Caki2 (cell line): ENCODE measurements around the gene CYSRT1. TPM values are rescaled to one million over a fixed set of nuclear protein-coding genes. Genes with fewer than 3 reads are reported as not detected.

Experiments
- DNase-seq: peaks from one replicate; pipeline ENCODE4 v3.0.0-alpha.2; 2015; ENCODE audit warnings: low read depth
- in situ Hi-C: cut with HindIII; loops from 2 replicates; pipeline ENCODE4 v1.10.0; 2016; ENCODE audit warnings: low sequenced_read_pairs, low pct_unique_long_range_greater_than_20kb, mixed read lengths
- total RNA-seq: library from RNA; depleted of rRNA; stranded (reverse); fragments of >200 nt; shearing (Covaris generic); gene quantifications from 2 replicates; pipeline ENCODE4 v1.2.3, GENCODE V29; 2014; ENCODE audit warnings: low replicate concordance

CYSRT1 gene
- total RNA-seq, 1 experiment from 2014 or later, result 0.61 TPM

DNA sequence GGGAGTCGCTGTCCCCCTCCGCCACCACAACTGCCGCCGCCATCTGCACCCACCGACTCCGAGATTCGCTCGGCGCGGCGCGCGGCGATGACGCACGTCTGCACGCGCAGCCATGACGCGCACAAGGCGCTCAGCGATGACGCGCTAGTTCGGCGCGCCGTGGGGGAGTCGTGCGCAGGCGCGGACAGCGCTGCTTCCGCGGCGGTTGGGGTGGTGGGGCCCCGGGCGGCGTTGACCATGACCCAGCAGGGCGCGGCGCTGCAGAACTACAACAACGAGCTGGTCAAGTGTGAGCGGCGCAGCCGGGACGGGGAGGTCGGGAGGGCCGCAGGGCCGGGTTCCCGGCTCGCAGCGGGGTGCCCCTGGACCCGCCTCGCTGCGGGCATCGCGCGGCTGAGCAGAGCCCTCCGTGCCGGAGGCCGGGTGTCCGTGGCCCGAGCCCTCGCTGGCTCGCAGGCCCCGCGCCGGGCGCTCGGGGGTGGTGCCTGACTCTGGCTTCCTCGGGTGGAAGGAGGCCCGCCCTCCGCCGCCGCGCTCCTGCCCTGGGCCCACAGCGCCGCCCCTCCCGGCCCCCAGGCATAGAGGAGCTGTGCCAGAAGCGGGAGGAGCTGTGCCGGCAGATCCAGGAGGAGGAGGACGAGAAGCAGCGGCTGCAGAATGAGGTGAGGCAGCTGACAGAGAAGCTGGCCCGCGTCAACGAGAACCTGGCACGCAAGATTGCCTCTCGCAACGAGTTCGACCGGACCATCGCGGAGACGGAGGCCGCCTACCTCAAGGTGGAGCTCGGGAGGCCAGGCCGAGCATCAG is 36.3 kb upstream of the CYSRT1 start, which contains the start of the genes ANAPC2 and SSNA1:
Gene ANAPC2, minus strand, starts transcription at position 71 of the 807 bp plus-strand sequence. Its CDS starts 28 bp downstream, at position 43.
Gene SSNA1, plus strand, starts transcription at position 187 of the 807 bp plus-strand sequence. Its CDS starts 51 bp downstream, at position 238.
- peak; percentile 94 for DNase-seq
- in situ Hi-C loops, result no loop called here

DNA sequence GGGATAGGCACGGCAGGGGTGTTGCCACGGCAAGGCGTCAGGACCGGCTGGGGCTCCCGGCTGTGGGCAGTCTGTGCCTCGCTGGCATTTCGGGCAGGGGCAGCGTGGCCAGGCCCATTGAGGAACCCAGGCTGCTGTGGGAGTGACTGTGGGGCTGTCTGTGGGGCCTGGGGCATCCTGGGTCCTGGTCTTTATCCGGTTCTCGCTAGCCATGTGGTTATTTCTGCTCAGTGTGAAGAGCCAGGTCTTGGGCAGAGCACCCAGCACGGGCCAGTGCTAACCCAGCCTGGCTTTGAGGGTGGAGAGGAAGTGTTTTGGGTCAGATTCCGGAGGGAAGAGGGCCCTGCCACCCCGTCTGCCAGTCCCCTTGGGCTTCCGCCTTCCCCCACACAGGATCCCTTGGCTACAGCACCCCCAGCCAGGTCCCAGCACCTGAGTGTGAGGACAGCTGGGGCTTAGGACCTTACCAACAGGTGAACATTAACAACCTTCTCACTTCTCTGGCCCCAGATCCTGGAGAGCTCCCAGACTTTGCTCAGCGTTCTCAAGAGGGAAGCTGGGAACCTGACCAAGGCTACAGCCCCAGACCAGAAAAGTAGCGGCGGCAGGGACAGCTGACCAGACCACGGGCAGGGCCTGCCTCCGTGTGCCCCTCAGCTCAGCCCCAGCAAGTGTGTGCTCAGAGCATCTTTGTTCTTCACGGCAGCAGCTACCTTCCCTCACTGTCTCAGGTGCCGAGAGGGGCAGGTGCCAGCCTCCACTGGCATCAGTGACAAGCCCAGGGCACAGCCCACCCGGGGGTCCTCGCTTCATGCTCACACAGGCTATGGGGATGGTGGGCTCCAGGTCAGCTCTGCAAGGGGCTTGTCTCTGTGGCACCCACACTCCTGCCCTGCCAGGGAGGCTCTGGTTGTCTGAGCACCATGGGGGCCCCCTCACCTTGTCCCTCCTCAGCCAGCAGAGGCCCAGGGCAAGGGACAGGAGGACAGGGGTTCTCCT is 35.4 kb upstream of the CYSRT1 start:
- no peak for DNase-seq
- in situ Hi-C loops, result no loop called here

DNA sequence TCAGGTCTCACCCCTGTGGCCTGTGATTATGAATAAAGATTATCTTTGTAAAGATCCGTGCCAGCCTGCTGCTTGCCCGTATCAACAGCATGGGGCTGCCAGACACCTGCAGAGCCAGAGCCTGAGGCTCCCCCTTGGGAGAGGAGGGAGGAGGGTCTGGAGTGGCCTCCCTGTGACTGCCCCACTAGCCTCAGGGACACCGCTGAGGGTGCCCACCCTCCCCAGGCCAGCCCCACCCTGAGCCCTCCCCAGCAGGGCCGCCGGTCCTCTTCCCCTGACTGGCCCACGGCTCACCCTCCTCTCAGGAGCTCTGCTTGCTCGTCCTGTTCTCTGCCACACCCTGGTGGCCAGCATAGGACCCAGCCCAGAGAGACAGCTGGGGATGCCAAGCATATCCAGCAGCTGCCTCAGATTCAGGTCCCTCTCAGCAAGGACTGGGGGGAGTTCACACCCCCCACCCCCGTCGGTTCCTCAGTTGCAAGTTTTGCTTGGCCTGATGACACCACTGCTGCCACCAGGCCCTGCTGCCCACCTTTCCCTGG is 34.6 kb upstream of the CYSRT1 start:
- DNase-seq, result peak; percentile 16
- in situ Hi-C loops, result no loop called here

DNA sequence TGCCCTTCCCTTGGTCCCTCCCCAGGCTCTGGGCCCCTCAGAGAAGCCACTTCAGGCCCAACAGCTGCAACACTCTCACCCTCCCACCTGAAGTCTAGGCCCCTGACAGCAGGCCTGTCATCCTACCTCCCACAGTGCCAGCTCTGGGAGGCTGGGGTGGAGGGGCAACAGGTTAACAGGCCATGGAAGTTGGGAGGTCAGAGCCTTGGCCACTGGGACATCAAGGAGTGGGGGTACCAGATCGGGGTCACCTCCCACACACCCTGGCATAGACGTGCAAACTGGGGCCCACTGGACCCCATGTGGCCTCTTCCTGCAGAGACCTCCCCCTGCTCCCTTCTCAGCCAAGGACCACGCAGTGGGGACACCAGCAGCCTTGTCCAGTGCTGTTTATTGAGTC is 33.7 kb upstream of the CYSRT1 start:
- DNase-seq, result no peak
- in situ Hi-C loops, result no loop called here

DNA sequence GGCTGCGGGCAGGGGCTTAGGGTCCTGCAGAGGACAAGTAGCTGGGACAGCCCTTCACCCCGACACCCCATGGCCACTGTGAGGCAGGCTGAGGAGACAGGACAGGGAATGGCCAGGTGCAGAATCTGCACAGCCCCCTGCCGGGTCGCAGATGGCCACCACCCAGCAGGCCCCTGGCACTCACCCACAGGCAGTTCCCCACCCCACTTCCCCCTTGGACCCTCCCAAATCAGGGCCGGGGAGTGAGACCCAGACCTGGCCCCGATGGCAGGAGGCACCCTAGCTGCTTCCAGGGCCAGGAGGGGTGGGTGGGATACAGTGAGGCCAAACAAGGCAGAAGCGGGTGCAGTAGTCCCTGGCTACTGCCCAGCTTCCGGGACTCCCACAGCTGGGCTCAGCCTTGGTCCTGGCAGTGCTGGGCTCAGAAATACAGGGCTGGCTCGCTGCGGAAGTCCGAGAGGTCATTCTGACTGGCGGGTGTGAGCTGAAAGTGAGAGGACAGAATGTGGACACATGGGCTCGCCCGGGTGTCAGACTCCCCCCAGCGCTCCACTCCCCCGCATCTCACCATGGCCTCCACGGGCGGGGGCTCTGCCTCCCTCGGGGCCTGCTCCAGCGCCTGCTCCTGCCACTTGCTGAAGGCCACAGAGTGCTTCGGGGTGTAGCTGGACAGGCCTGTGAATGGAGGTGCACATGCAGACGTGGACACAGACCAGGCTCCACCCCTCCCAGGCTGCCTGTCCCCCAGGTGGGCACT is 33.1 kb upstream of the CYSRT1 start:
- in situ Hi-C loops, result no loop called here
- DNase-seq, result no peak

DNA sequence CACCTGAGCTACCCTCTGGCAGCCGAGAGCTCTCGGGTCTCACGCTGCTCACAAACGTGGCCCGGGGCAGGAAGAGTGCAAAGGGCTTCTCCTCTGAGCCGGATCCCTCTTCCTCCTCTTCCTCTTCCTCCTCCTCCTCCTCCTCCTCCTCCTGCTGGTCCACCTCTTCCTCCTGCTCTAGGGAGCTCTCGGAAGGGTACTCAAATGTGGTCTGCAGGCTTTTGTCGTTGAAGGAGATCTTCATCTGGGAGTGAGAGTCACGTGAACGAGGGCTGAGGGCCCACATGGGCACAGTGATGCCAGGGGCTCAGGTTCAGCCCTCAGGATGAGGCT is 32.6 kb upstream of the CYSRT1 start:
- in situ Hi-C loops, result no loop called here
- no peak for DNase-seq

DNA sequence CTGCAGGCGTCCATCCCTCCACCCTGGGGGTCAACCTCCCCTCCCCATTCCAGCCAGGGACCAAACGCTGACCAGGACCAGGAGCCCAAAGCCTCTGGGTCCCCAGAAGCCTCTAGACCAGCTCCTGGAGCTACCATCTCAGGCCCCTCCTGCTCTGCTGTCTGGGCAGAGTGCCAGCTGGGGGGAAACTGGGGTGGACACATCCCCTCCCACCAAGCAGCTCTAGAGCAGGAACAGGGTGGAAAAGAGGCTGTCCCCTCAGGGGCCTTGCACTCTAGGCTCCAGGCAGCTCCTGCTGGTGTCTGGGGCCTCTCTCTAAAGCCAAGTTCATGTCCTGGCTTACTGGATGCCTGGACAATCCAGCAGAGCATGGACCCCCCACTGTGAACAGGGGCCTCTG is 32.1 kb upstream of the CYSRT1 start:
- DNase-seq, result no peak

DNA sequence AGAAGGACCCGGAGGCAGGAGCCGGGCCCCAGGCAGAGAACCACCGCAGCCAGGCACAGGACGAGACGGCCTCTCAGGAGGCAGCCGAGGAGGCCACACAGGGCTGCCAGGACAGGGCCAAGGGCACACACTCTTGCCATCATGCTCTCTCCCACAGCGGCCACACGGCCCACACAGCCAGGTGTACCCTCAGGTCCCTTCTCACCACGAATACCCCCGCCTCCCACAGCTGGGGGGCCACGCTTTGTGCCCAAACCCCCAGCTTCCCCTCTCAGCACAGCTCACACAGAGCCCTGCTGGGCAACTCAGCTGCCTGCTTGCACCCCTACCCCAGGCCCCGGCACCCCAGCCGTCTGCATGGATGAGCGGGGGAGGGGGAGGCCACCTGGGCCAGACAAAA is 31.2 kb upstream of the CYSRT1 start:
- no peak for DNase-seq
- in situ Hi-C loops, result no loop called here

More for the DNA sequence above, 32.1 kb upstream of the CYSRT1 start:
- in situ Hi-C loops, result no loop called here

DNA sequence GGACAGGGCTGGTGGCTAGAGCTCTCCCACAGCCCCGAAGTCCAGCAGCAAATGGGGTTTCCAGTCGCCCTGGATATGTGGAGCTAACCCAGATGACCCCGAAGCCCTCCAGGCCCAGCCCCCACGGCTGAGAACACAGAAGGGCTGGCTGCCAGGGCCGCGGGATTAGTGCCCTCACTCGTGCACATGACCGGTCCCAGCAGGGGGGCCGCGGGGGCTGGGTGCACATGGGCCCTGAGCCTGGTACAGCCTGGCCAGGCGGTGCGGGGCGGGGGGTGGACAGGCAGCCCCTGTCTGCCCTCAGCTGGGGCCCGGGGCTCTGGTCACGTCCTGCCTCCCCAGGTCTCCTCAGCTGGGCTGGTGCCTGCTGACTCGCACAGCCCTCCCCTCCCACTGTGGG is 30.6 kb upstream of the CYSRT1 start:
- in situ Hi-C loops, result no loop called here
- DNase-seq, result no peak

DNA sequence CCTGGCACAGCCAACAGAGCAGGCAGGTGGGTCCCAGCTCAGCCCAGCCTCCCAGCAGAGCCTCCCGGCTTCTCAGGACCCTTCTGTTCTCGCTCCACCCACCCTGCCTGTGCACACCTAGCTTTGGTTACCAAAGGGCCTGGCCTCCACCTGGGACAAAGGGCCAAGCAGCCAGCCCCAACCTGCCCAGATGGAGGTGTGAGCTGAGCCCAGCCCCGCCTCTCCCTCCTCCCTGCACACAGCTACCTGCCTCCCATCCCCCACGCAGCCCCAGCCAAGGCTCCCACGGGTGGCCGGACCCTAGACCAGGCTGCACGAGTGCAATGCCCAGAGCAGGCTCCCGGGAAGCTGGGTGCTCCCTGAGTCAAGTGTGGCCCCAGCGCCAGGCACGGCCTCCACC is 30.1 kb upstream of the CYSRT1 start:
- no peak for DNase-seq
- in situ Hi-C loops, result no loop called here

DNA sequence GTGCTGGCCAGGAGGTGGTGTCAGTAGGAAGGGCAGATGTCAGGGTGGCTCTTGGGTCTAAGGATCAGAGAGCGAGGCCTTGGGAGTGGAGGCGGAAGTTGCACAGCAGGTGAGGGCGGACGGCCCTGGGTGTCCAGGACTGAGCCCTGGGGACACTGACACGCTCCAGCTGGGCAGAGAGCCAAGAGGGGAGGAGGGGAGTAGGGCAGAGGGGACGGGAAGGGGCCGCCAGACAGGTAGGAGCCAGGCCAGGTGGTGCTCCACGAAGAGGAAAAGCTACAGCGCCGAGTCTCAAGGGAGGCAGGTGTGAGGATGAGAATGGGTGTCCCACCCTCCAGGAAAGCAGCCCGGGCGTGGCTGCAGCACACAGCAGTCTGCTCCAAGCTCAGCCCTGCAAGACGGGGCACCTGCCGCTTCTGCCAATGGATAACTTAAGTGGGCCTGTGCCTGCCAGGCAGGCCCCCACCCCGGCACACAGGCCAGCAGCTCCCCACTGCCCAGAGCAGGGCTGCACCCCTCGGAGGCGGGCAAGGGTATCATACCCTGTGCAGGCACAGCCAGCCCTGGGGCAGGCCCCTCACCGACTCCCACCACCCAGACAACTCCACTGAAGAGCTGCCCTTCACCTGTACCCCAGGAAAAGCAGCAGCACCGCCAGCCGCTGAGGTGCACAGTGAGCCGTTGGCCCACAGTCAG is 29.3 kb upstream of the CYSRT1 start:
- DNase-seq, result no peak
- in situ Hi-C loops, result no loop called here

DNA sequence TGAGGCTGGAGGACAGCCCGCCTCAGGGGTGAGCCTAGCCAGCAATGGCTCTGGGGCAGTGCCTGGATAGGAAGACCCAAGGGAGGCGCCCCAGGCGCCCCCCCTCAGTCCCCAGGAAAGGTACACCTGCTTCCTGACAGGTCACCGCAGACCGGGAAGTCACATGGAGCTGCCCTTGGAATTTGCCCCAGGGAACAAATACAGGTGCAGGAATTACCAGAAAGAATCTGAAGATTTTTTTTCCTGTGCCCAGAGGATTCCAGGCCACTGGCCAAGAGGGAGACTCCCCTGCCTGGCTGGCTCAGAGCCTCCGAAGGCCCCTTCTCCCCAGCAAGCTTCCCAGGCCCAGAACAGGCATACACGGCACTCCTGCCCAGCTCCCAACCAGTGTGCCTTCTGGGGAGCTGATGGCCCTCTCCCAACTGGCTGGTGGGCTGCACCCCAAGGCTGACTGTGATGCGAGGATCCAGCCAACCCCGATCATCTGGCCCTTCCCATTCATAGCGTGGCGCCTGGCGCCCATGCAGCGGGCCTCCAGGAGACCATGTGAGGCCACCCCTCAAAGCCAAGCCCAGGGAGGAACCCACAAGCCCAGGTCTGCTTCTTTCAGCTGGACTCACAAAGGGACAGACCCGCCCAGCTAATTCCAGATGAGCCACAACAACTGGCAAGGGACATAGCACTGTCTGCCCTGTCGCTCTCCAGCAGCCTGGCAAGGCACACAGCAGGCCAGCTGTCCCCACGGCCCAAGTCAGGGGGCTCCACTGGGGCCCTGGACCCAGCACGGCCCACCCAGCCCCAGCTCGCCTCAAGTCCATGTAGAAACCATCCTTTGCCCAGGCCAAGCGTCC is 26.7 kb upstream of the CYSRT1 start:
- DNase-seq, result no peak
- in situ Hi-C loops, result no loop called here

DNA sequence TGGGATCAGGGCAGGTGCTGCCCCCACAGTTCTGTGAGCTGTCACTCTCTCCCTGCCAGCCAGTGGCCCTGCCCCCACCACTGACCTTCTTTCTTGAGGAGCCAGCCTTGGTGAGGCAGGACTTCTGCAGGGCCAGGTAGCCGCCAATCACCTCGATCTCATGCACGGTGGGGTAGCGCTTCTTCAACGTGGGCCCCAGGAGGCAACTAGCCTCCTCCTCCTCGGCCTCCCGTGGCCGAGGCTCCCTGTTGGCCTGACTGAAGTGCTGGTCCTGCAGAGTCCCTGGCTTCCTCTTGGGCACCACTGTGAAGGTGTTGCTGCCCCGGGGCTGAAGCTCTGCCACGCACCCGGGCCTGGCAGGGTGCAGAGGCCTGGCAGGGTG is 26.1 kb upstream of the CYSRT1 start:
- in situ Hi-C loops, result no loop called here

DNA sequence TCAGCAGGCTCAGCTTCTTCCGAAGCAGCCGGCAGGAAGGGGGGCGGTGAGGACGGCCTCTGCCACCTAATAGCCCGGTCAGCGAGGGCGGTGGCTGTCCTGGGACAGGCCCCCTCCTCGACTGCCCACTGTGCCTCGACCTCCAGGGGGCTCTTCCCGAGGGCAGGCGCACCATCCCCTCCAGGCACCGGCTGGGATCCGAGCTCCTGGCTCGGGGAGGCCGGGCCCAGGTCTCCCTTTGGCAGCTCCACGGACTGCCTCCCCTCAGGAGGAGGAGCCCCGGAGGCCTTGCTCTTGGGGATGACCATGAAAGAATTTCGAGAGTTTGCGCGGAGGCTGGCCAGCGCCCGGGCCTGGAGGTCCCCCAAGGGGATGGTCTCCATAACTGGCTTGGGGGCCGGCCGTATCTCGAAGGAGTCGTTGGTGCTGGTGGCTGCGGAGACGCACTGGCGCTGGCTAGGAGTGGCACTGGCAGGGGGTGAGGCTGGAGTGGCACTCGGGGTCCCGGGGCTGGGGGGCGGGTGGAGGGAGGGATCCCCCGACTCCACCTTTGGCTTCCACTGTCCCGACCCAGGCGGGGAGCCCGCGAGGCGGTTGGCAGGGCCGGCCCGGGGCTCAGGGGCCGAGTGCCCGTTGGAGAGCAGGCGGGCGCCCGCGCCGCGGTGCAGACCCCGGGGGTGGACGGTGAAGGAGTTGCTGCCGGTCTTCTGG is 25.4 kb upstream of the CYSRT1 start:
- in situ Hi-C loops, result no loop called here
- no peak for DNase-seq

More for the DNA sequence above, 26.1 kb upstream of the CYSRT1 start:
- DNase-seq, result no peak

DNA sequence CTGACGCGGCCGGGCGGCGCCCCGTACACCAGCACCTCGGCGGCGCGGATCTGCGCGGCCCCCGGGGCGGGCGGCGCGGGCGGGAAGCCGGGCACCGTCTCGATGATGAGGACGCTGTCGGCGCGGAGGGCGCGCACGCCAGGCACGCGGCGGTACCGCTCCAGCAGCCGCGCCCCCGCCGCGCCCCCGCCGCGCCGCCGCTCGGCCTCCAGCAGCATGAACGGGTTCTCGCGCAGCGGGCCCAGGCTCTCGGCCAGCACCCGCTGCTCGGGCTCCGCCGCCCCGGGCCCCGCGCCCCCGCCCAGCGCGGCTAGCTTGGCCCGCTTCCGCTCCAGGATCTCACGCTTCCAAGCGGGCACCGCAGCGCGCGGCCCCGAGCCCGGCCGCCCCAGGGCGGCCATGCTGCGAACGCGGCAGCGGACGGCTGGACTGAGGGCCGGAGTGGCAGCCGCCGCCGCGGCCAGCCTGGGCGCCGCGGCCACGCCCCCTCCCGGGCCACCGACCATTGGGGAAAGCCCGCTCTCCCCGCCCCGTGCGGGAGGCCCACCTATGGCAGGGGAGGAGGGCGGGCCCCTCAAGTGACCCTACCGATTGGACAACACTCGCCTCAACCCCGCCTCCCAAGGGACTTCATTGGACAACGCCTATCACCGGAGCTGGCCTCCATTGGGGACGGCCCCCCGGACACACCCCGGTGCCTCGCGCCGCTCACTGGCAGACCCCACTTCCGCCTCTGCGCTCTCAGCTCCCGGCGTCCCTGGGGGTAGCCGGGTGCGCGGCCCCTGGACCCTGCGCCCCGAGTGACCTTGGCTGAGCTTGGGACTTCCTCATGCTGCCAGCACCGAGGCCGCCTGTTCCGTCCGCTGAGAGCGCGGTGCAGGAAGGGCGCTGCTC is 24.4 kb upstream of the CYSRT1 start, which contains the start of gene TPRN:
Gene TPRN, minus strand, starts transcription at position 431 of the 894 bp plus-strand sequence. Its CDS starts 30 bp downstream, at position 401.
- in situ Hi-C loops, result no loop called here

More for the DNA sequence above, 24.4 kb upstream of the CYSRT1 start, which contains the start of gene TPRN:
- DNase-seq, result peak; percentile 99
